IMR-90 (cell line): Measurements from ENCODE around the gene SLC25A51. TPM values are rescaled to one million over a fixed set of nuclear protein-coding genes. Genes with fewer than 3 reads are reported as not detected.
A peak's percentile ranks its signal among the peaks of the same experiment; 100 is the strongest.

Experiments used
- ATAC-seq: fragments of 200-7000 bp; cut with Tn5 transposase; 2 replicates; pipeline ENCODE4 v1.9.1; 2020; ENCODE audit warnings: low read depth, mild to moderate bottlenecking, moderate library complexity
- BruUV-seq: library from RNA; stranded (reverse); fragments of 400-500 nt; replicated peaks from 2 replicates; lab custom pipeline; 2021; lab: Mats Ljungman, UMichigan
- CTCF ChIA-PET: fragments of 300-600 bp; formaldehyde crosslinking; extraction: SDS; loops from one replicate; lab custom pipeline; 2021; ENCODE audit warnings: antibody characterized with exemption; lab: Yijun Ruan, JAX
- POLR2A ChIA-PET: fragments of 300-600 bp; sonication (Branson Sonifier 250); formaldehyde crosslinking; loops from one replicate; lab custom pipeline; 2022; ENCODE audit warnings: antibody characterized with exemption; ENCODE audit not compliant: unreplicated experiment; lab: Charles Lee
- DNase-seq: peaks from one replicate; pipeline ENCODE4 v3.0.0; 2013
- H2AFZ ChIP-seq: replicated peaks from 2 replicates; pipeline ENCODE3; 2013; ENCODE audit warnings: low read length, mild to moderate bottlenecking; ENCODE audit not compliant: poor library complexity
- H2AK5ac ChIP-seq: 2 replicates; pipeline ENCODE4 v1.6.1; 2013; ENCODE audit warnings: low read depth, low read length, inconsistent platforms
- H2AK9ac ChIP-seq: replicated peaks from 2 replicates; pipeline ENCODE3; 2013; ENCODE audit warnings: mild to moderate bottlenecking, low read depth, low read length, moderate library complexity; ENCODE audit not compliant: poor library complexity
- H2BK120ac ChIP-seq: 2 replicates; pipeline ENCODE4 v1.6.1; 2013; ENCODE audit warnings: low read depth, low read length, inconsistent platforms
- H2BK15ac ChIP-seq: 3 replicates; pipeline ENCODE4 v1.6.1; 2013; ENCODE audit warnings: low read depth, low read length, inconsistent platforms
- H2BK20ac ChIP-seq: 2 replicates; pipeline ENCODE4 v1.6.1; 2013; ENCODE audit warnings: low read depth, mild to moderate bottlenecking, inconsistent platforms, low read length, moderate library complexity
- H2BK5ac ChIP-seq: 2 replicates; pipeline ENCODE4 v1.6.1; 2013; ENCODE audit warnings: mild to moderate bottlenecking, low read depth, low read length, inconsistent platforms; ENCODE audit not compliant: poor library complexity, severe bottlenecking
- H3K14ac ChIP-seq: replicated peaks from 2 replicates; pipeline ENCODE4 v1.6.1; 2013; ENCODE audit warnings: low read depth, low read length, inconsistent platforms
- H3K18ac ChIP-seq: 2 replicates; pipeline ENCODE4 v1.6.1; 2013; ENCODE audit warnings: low read depth, low read length, control low read depth
- H3K23ac ChIP-seq: 2 replicates; pipeline ENCODE4 v1.6.1; 2013; ENCODE audit warnings: low read depth, low read length, inconsistent platforms
- H3K27ac ChIP-seq: 2 replicates; pipeline ENCODE4 v1.5.1; 2013; ENCODE audit warnings: mild to moderate bottlenecking, control low read depth, low read length; ENCODE audit not compliant: insufficient read depth
- H3K27me3 ChIP-seq: 2 replicates; pipeline ENCODE4 v1.6.1; 2013; ENCODE audit warnings: low read length; ENCODE audit not compliant: control insufficient read depth, insufficient read depth
- H3K36me3 ChIP-seq: 2 replicates; pipeline ENCODE4 v1.6.1; 2013; ENCODE audit warnings: low read length, mixed read lengths; ENCODE audit not compliant: control insufficient read depth, insufficient read depth
- H3K4ac ChIP-seq: 2 replicates; pipeline ENCODE4 v1.6.1; 2013; ENCODE audit warnings: low read depth, low read length, inconsistent platforms
- H3K4me1 ChIP-seq: 2 replicates; pipeline ENCODE4 v1.6.1; 2013; ENCODE audit warnings: low read length, mixed read lengths; ENCODE audit not compliant: control insufficient read depth, insufficient read depth
- H3K4me2 ChIP-seq: 2 replicates; pipeline ENCODE4 v1.6.1; 2013; ENCODE audit warnings: low read depth, mild to moderate bottlenecking, control low read depth, low read length, moderate library complexity
- H3K4me3 ChIP-seq: 2 replicates; pipeline ENCODE4 v1.5.1; 2013; ENCODE audit warnings: low read depth, mild to moderate bottlenecking, control low read depth, low read length, moderate library complexity; ENCODE audit not compliant: insufficient read depth
- H3K56ac ChIP-seq: 2 replicates; pipeline ENCODE4 v1.6.1; 2013; ENCODE audit warnings: low read length, inconsistent platforms; ENCODE audit not compliant: insufficient read depth; ENCODE audit errors: extremely low read depth
- H3K79me1 ChIP-seq, 2 experiments: 2 replicates each; pipeline ENCODE4 v1.6.1; 2013; ENCODE audit warnings: low read length in 2 of 2, inconsistent platforms in 1 of 2, low read depth in 1 of 2
- H3K9ac ChIP-seq: 2 replicates; pipeline ENCODE4 v1.6.1; 2013; ENCODE audit warnings: low read depth, low read length, control low read depth
- H3K9me1 ChIP-seq: 2 replicates; pipeline ENCODE4 v1.6.1; 2013; ENCODE audit warnings: low read length, inconsistent platforms; ENCODE audit not compliant: insufficient read depth
- H3K9me3 ChIP-seq: 2 replicates; pipeline ENCODE4 v1.6.1; 2013; ENCODE audit warnings: low read length; ENCODE audit not compliant: control insufficient read depth, insufficient read depth
- H4K20me1 ChIP-seq: 2 replicates; pipeline ENCODE4 v1.6.1; 2013; ENCODE audit warnings: low read length, inconsistent platforms; ENCODE audit not compliant: insufficient read depth
- H4K5ac ChIP-seq: 2 replicates; pipeline ENCODE4 v1.6.1; 2013; ENCODE audit warnings: mild to moderate bottlenecking, low read depth, low read length, control low read depth
- H4K8ac ChIP-seq, 2 experiments: 2 replicates each; pipeline ENCODE4 v1.6.1; 2013; ENCODE audit warnings: low read depth in 2 of 2, low read length in 2 of 2, control low read depth in 1 of 2, inconsistent platforms in 1 of 2
- H4K91ac ChIP-seq: 2 replicates; pipeline ENCODE4 v1.6.1; 2013; ENCODE audit warnings: low read depth, low read length, inconsistent platforms; ENCODE audit not compliant: insufficient read depth
- BHLHE40 ChIP-seq: fragments of 150-350 bp; IDR thresholded peaks from 2 replicates; pipeline ENCODE4 v1.6.1; 2016; ENCODE audit warnings: mild to moderate bottlenecking, low read depth, low read length
- FOS ChIP-seq: fragments of 150-350 bp; IDR thresholded peaks from 2 replicates; pipeline ENCODE4 v1.6.1; 2016; ENCODE audit warnings: low read depth, low read length
- MAFK ChIP-seq: IDR thresholded peaks from 2 replicates; pipeline ENCODE4 v1.6.1; 2012; ENCODE audit warnings: low read depth, low read length, improper control_type of control experiment
- MXI1 ChIP-seq: IDR thresholded peaks from 2 replicates; pipeline ENCODE4 v1.6.1; 2012; ENCODE audit warnings: low read depth, mild to moderate bottlenecking, low read length, moderate library complexity, borderline replicate concordance
- NFE2L2 ChIP-seq: fragments of 150-350 bp; IDR thresholded peaks from 2 replicates; pipeline ENCODE4 v1.6.1; 2016; ENCODE audit warnings: low read depth, mild to moderate bottlenecking, low read length
- POLR2A ChIP-seq: IDR thresholded peaks from 2 replicates; pipeline ENCODE4 v1.6.1; 2012; ENCODE audit warnings: mild to moderate bottlenecking, low read depth, low read length
- RAD21 ChIP-seq: IDR thresholded peaks from 2 replicates; pipeline ENCODE4 v1.6.1; 2012; ENCODE audit warnings: low read length, improper control_type of control experiment
- RCOR1 ChIP-seq: IDR thresholded peaks from 2 replicates; pipeline ENCODE4 v1.6.1; 2012; ENCODE audit warnings: mild to moderate bottlenecking, low read length, improper control_type of control experiment; ENCODE audit not compliant: insufficient replicate concordance
- RFX5 ChIP-seq: IDR thresholded peaks from 2 replicates; pipeline ENCODE4 v1.8.0; 2012; ENCODE audit warnings: low read depth, mild to moderate bottlenecking, low read length, moderate library complexity
- SMC3 ChIP-seq: fragments of 150-350 bp; IDR thresholded peaks from 2 replicates; pipeline ENCODE4 v1.6.1; 2016; ENCODE audit warnings: low read depth, mild to moderate bottlenecking, antibody characterized with exemption, low read length, moderate library complexity
- WGBS, 2 experiments: methylation state at CpG; one replicate each; pipeline versions ENCODE4 v1.1.5 to v1.1.7; 2013; ENCODE audit warnings: missing lambda C conversion rate in 2 of 2; ENCODE audit not compliant: insufficient read length in 1 of 2; ENCODE audit errors: extremely low coverage in 2 of 2; 5-methylcytosine and 5-hydroxymethylcytosine counted together
- dilution Hi-C: fragments of 300-500 bp; cut with HindIII; formaldehyde crosslinking; loops from one replicate; pipeline ENCODE4 v1.14.3; 2018; ENCODE audit warnings: low sequenced_read_pairs; ENCODE audit not compliant: unreplicated experiment
- in situ Hi-C: fragments of 300-500 bp; cut with MboI; formaldehyde crosslinking; loops from 3 replicates; pipeline ENCODE4 v1.14.3; 2019; ENCODE audit warnings: low sequenced_read_pairs, inconsistent platforms, mixed read lengths
- intact Hi-C: fragments of 100-400 bp; cut with micrococcal nuclease; formaldehyde crosslinking; loops from 2 replicates; pipeline ENCODE4 v1.10.0; 2022
- polyA plus RNA-seq, 3 experiments: library from polyadenylated mRNA; depleted of rRNA; stranded (reverse); fragments of >200 nt; gene quantifications; 2 replicates each; pipeline ENCODE4 v1.2.3, GENCODE V29; 2012; ENCODE audit warnings: low replicate concordance in 1 of 3
- total RNA-seq: library from RNA; depleted of rRNA; stranded (reverse); fragments of >200 nt; gene quantifications from 2 replicates; pipeline ENCODE4 v1.2.3, GENCODE V29; 2012
- TF ChIP-seq, protein P1 (sequence below): conservative IDR thresholded peaks from 2 replicates; pipeline ENCODE4 v1.5.1; 2012; ENCODE audit warnings: mild to moderate bottlenecking, low read depth, low read length, improper control_type of control experiment
- TF ChIP-seq, protein P2 (sequence below): fragments of 150-350 bp; IDR thresholded peaks from 2 replicates; pipeline ENCODE4 v1.6.1; 2017; ENCODE audit warnings: mild to moderate bottlenecking, antibody characterized with exemption, low read length, low read depth
- TF ChIP-seq, protein P3 (sequence below): fragments of 150-350 bp; IDR thresholded peaks from 2 replicates; pipeline ENCODE4 v1.6.1; 2016; ENCODE audit warnings: low read depth, mild to moderate bottlenecking, low read length, moderate library complexity, borderline replicate concordance

The SLC25A51 gene
- total and polyA plus RNA-seq, 2 of the 4 experiments (the other 2 are of a cell fraction) = 14.1 to 81.6 TPM

DNA sequence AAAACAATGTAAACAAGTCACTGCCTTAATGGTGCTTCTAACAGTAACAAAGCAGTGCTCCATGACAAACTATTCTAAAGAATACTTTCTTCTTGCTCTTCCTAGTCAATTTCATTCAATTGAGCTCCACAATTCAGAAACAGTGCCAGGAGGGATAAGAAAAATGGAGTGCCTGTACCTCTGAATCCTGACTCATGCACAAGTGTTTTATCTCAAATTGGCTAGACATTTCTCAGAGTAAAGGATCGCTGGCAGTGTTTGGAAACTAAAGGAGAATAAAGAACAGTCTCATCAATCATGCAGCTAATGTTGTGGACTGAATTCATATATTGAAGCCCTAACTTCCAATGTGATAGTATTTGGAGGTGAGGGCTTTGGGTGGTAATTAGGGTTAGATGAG lies 27.6 kb downstream of the SLC25A51 start:
- H4K20me1 ChIP-seq = no peaks in the 10 kb centered on the region
- H2BK120ac ChIP-seq = no peak overlapping the region
- intact Hi-C loops = no loop called here
- POLR2A ChIA-PET = no interaction called here
- no peak for TF ChIP-seq MAFK
- no peak for TF ChIP-seq SMC3
- TF ChIP-seq, protein P1, sequence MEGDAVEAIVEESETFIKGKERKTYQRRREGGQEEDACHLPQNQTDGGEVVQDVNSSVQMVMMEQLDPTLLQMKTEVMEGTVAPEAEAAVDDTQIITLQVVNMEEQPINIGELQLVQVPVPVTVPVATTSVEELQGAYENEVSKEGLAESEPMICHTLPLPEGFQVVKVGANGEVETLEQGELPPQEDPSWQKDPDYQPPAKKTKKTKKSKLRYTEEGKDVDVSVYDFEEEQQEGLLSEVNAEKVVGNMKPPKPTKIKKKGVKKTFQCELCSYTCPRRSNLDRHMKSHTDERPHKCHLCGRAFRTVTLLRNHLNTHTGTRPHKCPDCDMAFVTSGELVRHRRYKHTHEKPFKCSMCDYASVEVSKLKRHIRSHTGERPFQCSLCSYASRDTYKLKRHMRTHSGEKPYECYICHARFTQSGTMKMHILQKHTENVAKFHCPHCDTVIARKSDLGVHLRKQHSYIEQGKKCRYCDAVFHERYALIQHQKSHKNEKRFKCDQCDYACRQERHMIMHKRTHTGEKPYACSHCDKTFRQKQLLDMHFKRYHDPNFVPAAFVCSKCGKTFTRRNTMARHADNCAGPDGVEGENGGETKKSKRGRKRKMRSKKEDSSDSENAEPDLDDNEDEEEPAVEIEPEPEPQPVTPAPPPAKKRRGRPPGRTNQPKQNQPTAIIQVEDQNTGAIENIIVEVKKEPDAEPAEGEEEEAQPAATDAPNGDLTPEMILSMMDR = no peak
- TF ChIP-seq NFE2L2 = no peak
- TF ChIP-seq RAD21 = no peak
- no peak for TF ChIP-seq POLR2A
- TF ChIP-seq RFX5 = no peak
- no peak for TF ChIP-seq MXI1
- no peak for TF ChIP-seq FOS
- TF ChIP-seq, protein P2, sequence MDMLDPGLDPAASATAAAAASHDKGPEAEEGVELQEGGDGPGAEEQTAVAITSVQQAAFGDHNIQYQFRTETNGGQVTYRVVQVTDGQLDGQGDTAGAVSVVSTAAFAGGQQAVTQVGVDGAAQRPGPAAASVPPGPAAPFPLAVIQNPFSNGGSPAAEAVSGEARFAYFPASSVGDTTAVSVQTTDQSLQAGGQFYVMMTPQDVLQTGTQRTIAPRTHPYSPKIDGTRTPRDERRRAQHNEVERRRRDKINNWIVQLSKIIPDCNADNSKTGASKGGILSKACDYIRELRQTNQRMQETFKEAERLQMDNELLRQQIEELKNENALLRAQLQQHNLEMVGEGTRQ = no peak
- TF ChIP-seq, protein P3, sequence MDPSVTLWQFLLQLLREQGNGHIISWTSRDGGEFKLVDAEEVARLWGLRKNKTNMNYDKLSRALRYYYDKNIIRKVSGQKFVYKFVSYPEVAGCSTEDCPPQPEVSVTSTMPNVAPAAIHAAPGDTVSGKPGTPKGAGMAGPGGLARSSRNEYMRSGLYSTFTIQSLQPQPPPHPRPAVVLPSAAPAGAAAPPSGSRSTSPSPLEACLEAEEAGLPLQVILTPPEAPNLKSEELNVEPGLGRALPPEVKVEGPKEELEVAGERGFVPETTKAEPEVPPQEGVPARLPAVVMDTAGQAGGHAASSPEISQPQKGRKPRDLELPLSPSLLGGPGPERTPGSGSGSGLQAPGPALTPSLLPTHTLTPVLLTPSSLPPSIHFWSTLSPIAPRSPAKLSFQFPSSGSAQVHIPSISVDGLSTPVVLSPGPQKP = no peak
- no peak for TF ChIP-seq RCOR1
- no peak for TF ChIP-seq BHLHE40
- H3K14ac ChIP-seq = no peak overlapping the region
- H4K91ac ChIP-seq = no peak overlapping the region
- CTCF ChIA-PET = no interaction called here
- H3K18ac ChIP-seq = no peak overlapping the region
- H2AK9ac ChIP-seq = no peak overlapping the region
- no peak overlapping the region for H3K27ac ChIP-seq
- no peak overlapping the region for H2AFZ ChIP-seq
- no CpG with 5 or more reads among the region's 1 CpG for WGBS, 2 experiments
- ATAC-seq = peak; percentile 15
- peaks cover 11% of the 10 kb centered on the region for H3K36me3 ChIP-seq
- H3K27me3 ChIP-seq = no peaks in the 10 kb centered on the region
- no peak overlapping the region for H3K23ac ChIP-seq
- H3K4me2 ChIP-seq = no peak overlapping the region
- H3K4me3 ChIP-seq = no peak overlapping the region
- no peak overlapping the region for H2BK5ac ChIP-seq
- no peak overlapping the region for H2AK5ac ChIP-seq
- dilution Hi-C loops = no loop called here
- H3K4ac ChIP-seq = no peak overlapping the region
- no peak overlapping the region for H2BK15ac ChIP-seq
- 0 out of 4 replicates have a peak, but pooled peaks cover 0 to 4% of the 10 kb centered on the region in 2 experiments for H3K79me1 ChIP-seq
- H3K9ac ChIP-seq = no peak overlapping the region
- H4K5ac ChIP-seq = no peak overlapping the region
- H3K9me1 ChIP-seq = no peaks in the 10 kb centered on the region; the same call in 1 of the 2 replicates
- in situ Hi-C loops = no loop called here
- peak; percentile 59 for DNase-seq
- no TSS peak for BruUV-seq
- no peak overlapping the region for H3K56ac ChIP-seq
- no peak overlapping the region for H2BK20ac ChIP-seq
- peaks cover 5% of the 10 kb centered on the region for H3K9me3 ChIP-seq
- H3K4me1 ChIP-seq = no peaks in the 10 kb centered on the region; the same call in 1 of the 2 replicates
- H4K8ac ChIP-seq = no peak overlapping the region
